ENCODE data around the gene HOXC5. TPM values are rescaled to one million over a fixed set of nuclear protein-coding genes. Genes with fewer than 3 reads are reported as not detected.

The HOXC5 gene
- total RNA-seq, 6 experiments from 2014 or later: not detected

- TF ChIP-seq, protein P1, sequence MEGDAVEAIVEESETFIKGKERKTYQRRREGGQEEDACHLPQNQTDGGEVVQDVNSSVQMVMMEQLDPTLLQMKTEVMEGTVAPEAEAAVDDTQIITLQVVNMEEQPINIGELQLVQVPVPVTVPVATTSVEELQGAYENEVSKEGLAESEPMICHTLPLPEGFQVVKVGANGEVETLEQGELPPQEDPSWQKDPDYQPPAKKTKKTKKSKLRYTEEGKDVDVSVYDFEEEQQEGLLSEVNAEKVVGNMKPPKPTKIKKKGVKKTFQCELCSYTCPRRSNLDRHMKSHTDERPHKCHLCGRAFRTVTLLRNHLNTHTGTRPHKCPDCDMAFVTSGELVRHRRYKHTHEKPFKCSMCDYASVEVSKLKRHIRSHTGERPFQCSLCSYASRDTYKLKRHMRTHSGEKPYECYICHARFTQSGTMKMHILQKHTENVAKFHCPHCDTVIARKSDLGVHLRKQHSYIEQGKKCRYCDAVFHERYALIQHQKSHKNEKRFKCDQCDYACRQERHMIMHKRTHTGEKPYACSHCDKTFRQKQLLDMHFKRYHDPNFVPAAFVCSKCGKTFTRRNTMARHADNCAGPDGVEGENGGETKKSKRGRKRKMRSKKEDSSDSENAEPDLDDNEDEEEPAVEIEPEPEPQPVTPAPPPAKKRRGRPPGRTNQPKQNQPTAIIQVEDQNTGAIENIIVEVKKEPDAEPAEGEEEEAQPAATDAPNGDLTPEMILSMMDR (IDR thresholded peaks at IDR 0.05): no peak
- no peak for TF ChIP-seq POLR2A (IDR thresholded peaks at IDR 0.05)
- Histone ChIP-seq H3K36me3 (no peaks in the 10 kb centered on the region), H3K4me3 (no peak overlapping the region), H3K27me3 (peaks cover 8 to 65% of the 10 kb centered on the region in 2 donors), H3K4me1 (peaks cover 0 to 29% (median 2%) of the 10 kb centered on the region in 4 donors), H3K9me3 (no peaks in the 10 kb centered on the region), H3K27ac (no peak overlapping the region)
- DNase-seq (no peak), ATAC-seq (no peak)
- intact Hi-C loops (cut with DNase I): no loop called here
- WGBS (ENCODE audit: insufficient coverage, low coverage, low lambda C conversion rate, missing lambda C conversion rate): 10% methylated on average over 5 of the region's 11 CpGs
These were observed 34.5 kb upstream of the HOXC5 start for GRCh38 chr12:53998110-53998899.

GRCh38 chr12:53998900-53999236 lies 34.0 kb upstream of the HOXC5 start:
- DNase-seq (no peak), ATAC-seq (no peak)
- intact Hi-C loops (cut with DNase I): no loop called here
- H3K36me3 ChIP-seq: no peaks in the 10 kb centered on the region
- WGBS (ENCODE audit: insufficient coverage, low coverage, low lambda C conversion rate, missing lambda C conversion rate): 5% methylated on average over 13 of the region's 13 CpGs
- H3K4me1 ChIP-seq: peaks cover 0 to 29% (median 2%) of the 10 kb centered on the region in 4 donors
- peaks cover 8 to 59% of the 10 kb centered on the region in 2 donors for H3K27me3 ChIP-seq
- H3K9me3 ChIP-seq: no peaks in the 10 kb centered on the region
- TF ChIP-seq, protein P1 (IDR thresholded peaks at IDR 0.05): no peak
- TF ChIP-seq POLR2A (IDR thresholded peaks at IDR 0.05): no peak
- H3K27ac ChIP-seq: no peak overlapping the region
- no peak overlapping the region for H3K4me3 ChIP-seq

- no peak for ATAC-seq
- Histone ChIP-seq H3K36me3 (no peaks in the 10 kb centered on the region), H3K27ac (no peak overlapping the region), H3K9me3 (no peaks in the 10 kb centered on the region), H3K4me1 (peaks cover 0 to 22% (median 0%) of the 10 kb centered on the region in 4 donors), H3K4me3 (no peak overlapping the region), H3K27me3 (peaks cover 6 to 52% of the 10 kb centered on the region in 2 donors)
- intact Hi-C loops (cut with DNase I): no loop called here
- 5% methylated on average over 26 of the region's 35 CpGs for WGBS (ENCODE audit: insufficient coverage, low coverage, low lambda C conversion rate, missing lambda C conversion rate)
- TF ChIP-seq, protein P1 (IDR thresholded peaks at IDR 0.05): no peak
- no peak for TF ChIP-seq POLR2A (IDR thresholded peaks at IDR 0.05)
- DNase-seq: no peak
These were observed 33.2 kb upstream of the HOXC5 start for GRCh38 chr12:53999559-54000115.

DNA sequence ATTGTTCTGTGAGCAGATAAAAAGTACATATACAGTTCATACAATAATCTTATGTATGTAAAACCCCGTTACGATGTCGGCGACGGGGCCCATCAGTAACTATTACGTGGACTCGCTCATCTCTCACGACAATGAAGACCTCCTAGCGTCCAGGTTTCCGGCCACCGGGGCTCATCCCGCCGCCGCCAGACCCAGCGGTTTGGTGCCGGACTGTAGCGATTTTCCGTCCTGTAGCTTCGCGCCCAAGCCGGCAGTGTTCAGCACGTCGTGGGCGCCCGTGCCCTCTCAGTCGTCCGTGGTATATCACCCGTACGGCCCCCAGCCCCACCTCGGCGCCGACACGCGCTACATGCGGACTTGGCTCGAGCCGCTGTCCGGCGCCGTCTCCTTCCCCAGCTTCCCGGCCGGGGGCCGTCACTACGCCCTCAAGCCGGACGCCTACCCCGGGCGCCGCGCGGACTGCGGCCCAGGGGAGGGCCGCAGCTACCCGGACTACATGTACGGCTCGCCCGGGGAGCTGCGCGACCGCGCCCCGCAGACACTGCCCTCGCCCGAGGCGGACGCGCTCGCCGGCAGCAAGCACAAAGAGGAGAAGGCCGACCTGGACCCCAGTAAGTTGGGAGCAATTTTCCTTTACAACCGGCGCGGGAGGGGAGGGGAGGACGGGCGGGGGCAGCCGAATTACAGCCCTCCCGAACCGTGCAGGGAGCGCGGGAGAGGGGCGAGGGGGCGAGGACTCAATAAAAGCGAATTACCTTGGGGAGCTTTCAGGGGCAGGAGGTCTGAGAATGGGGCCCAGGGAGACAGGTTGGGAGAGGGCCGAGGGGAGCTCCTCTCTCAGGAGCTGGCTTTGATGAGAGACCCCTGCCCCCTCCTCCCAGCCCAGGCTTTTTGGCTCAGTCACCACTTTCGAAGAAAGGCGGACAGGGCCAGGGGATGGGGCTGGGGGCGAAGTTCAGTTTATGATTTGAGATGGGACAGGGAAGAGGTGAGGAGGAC lies 32.4 kb upstream of the HOXC5 start, which contains the start of gene HOXC9:
TSS of gene HOXC9 (plus strand) at position 46 of the 999 bp plus-strand sequence. CDS start at position 74, 28 bp downstream.
- DNase-seq: no peak
- Histone ChIP-seq H3K9me3 (no peaks in the 10 kb centered on the region), H3K36me3 (no peaks in the 10 kb centered on the region), H3K4me1 (peaks cover 0 to 14% (median 0%) of the 10 kb centered on the region in 4 donors), H3K4me3 (no peak within 1 kb of the TSS), H3K27me3 (peaks cover 5 to 46% of the 10 kb centered on the region in 2 donors), H3K27ac (no peak within 1 kb of the TSS)
- intact Hi-C loops (cut with DNase I): no loop called here
- WGBS (ENCODE audit: insufficient coverage, low coverage, low lambda C conversion rate, missing lambda C conversion rate): 4% methylated on average over 18 of the region's 87 CpGs
- no peak for ATAC-seq
- no peak for TF ChIP-seq POLR2A (IDR thresholded peaks at IDR 0.05)
- TF ChIP-seq, protein P1 (IDR thresholded peaks at IDR 0.05): no peak
